HepG2 (cell line): ENCODE results near the gene TRIM44.

Experiments
- CBFB ChIP-seq: sonication (generic); formaldehyde crosslinking; IDR thresholded peaks from 2 replicates; pipeline ENCODE4 v1.4.0; 2020; ENCODE audit warnings: missing genetic modification reagents
- CENPX ChIP-seq: sonication (generic); formaldehyde crosslinking; IDR thresholded peaks from 2 replicates; pipeline ENCODE4 v1.9.0; 2021; ENCODE audit warnings: mild to moderate bottlenecking, missing genetic modification reagents, moderate library complexity
- CHD2 ChIP-seq: IDR thresholded peaks from 2 replicates; pipeline ENCODE4 v1.6.1; 2011; ENCODE audit warnings: low read depth, low read length, improper control_type of control experiment
- EZH2 ChIP-seq: conservative IDR thresholded peaks from 2 replicates; pipeline ENCODE4 v1.6.1; 2012; ENCODE audit warnings: mild to moderate bottlenecking, low read depth, low read length, moderate library complexity
- RFX5 ChIP-seq: IDR thresholded peaks from 2 replicates; pipeline ENCODE4 v1.6.1; 2011; ENCODE audit warnings: low read depth, low read length, improper control_type of control experiment
- ZIK1 ChIP-seq: sonication (generic); formaldehyde crosslinking; IDR thresholded peaks from 2 replicates; pipeline ENCODE4 v1.5.0; 2020; ENCODE audit warnings: mild to moderate bottlenecking, low read depth, missing genetic modification reagents, borderline replicate concordance
- ZNF12 ChIP-seq: sonication (generic); formaldehyde crosslinking; IDR thresholded peaks from 2 replicates; pipeline ENCODE4 v1.5.0; 2020; ENCODE audit warnings: missing genetic modification reagents
- ZNF282 ChIP-seq: fragments of 450-650 bp; IDR thresholded peaks from 2 replicates; pipeline ENCODE4 v1.6.1; 2018; ENCODE audit not compliant: partially characterized antibody
- ZNF672 ChIP-seq: sonication (generic); formaldehyde crosslinking; IDR thresholded peaks from 2 replicates; pipeline ENCODE4 v1.8.1; 2022; ENCODE audit warnings: missing genetic modification reagents
- TF ChIP-seq, protein P1 (sequence below), 2 experiments: IDR thresholded peaks; 2 replicates each; pipeline ENCODE4 v1.6.1; 2011 to 2012; ENCODE audit warnings: low read length in 2 of 2, borderline replicate concordance in 1 of 2, low read depth in 1 of 2, mild to moderate bottlenecking in 1 of 2, moderate library complexity in 1 of 2
- TF ChIP-seq, protein P2 (sequence below): IDR thresholded peaks from 2 replicates; pipeline ENCODE4 v1.6.1; 2016

GRCh38 chr11:35721651-35722282 lies 59.2 kb downstream of the TRIM44 start:
- TF ChIP-seq ZIK1 (CRISPR knock-in tag) (no peak), ZNF282 (no peak), RFX5 (no peak), CBFB (CRISPR knock-in tag) (no peak), ZNF672 (no peak), ZNF12 (no peak), EZH2 (no peak), CHD2 (no peak), CENPX (CRISPR knock-in tag) (no peak)
- TF ChIP-seq, protein P1, sequence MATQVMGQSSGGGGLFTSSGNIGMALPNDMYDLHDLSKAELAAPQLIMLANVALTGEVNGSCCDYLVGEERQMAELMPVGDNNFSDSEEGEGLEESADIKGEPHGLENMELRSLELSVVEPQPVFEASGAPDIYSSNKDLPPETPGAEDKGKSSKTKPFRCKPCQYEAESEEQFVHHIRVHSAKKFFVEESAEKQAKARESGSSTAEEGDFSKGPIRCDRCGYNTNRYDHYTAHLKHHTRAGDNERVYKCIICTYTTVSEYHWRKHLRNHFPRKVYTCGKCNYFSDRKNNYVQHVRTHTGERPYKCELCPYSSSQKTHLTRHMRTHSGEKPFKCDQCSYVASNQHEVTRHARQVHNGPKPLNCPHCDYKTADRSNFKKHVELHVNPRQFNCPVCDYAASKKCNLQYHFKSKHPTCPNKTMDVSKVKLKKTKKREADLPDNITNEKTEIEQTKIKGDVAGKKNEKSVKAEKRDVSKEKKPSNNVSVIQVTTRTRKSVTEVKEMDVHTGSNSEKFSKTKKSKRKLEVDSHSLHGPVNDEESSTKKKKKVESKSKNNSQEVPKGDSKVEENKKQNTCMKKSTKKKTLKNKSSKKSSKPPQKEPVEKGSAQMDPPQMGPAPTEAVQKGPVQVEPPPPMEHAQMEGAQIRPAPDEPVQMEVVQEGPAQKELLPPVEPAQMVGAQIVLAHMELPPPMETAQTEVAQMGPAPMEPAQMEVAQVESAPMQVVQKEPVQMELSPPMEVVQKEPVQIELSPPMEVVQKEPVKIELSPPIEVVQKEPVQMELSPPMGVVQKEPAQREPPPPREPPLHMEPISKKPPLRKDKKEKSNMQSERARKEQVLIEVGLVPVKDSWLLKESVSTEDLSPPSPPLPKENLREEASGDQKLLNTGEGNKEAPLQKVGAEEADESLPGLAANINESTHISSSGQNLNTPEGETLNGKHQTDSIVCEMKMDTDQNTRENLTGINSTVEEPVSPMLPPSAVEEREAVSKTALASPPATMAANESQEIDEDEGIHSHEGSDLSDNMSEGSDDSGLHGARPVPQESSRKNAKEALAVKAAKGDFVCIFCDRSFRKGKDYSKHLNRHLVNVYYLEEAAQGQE (IDR thresholded peaks at IDR 0.05; ENCODE audit: borderline replicate concordance in 1 of 2, low read depth in 1 of 2, low read length in 2 of 2): no peak
- TF ChIP-seq, protein P2, sequence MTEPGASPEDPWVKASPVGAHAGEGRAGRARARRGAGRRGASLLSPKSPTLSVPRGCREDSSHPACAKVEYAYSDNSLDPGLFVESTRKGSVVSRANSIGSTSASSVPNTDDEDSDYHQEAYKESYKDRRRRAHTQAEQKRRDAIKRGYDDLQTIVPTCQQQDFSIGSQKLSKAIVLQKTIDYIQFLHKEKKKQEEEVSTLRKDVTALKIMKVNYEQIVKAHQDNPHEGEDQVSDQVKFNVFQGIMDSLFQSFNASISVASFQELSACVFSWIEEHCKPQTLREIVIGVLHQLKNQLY (CRISPR knock-in tag): no peak
